Keratinocyte (primary cell): ENCODE measurements around the gene GJC1.

Source experiments
- EZH2 ChIP-seq: IDR thresholded peaks from one replicate; pipeline ENCODE4 v1.6.1; 2012; ENCODE audit warnings: inconsistent platforms, mild to moderate bottlenecking, low read length, moderate library complexity
- TF ChIP-seq, protein P1 (sequence below), 3 experiments: IDR thresholded peaks in 1 of 3; conservative IDR thresholded peaks in 1 of 3; optimal IDR thresholded peaks in 1 of 3; 2 replicates in 2 of 3; 3 replicates in 1 of 3; pipeline versions ENCODE3 to v1.5.1; 2011; ENCODE audit warnings: low read length in 3 of 3, mild to moderate bottlenecking in 3 of 3, moderate library complexity in 2 of 3, control low read depth in 1 of 3, inconsistent platforms in 1 of 3; ENCODE audit not compliant: insufficient read depth in 2 of 3; ENCODE audit errors: extremely low read depth in 1 of 3

DNA sequence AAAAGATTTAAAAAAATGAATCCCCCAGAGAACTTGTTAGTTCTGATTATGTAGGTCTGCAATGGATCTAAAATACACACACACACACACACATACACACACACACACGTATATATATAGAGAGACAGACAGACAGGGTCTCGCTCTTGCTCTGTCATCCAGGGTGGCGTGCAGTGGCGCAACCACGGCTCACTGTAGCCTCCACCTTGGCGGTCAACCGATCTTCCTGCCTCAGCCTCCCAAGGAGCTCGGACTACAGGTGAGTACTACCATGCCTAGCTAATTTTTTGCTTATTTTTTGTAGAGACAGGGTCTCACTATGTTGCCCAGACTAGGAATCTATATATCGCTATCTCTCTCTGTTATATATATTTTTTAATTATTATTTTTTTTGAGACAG is 33.4 kb downstream of the GJC1 start:
- TF ChIP-seq, protein P1, sequence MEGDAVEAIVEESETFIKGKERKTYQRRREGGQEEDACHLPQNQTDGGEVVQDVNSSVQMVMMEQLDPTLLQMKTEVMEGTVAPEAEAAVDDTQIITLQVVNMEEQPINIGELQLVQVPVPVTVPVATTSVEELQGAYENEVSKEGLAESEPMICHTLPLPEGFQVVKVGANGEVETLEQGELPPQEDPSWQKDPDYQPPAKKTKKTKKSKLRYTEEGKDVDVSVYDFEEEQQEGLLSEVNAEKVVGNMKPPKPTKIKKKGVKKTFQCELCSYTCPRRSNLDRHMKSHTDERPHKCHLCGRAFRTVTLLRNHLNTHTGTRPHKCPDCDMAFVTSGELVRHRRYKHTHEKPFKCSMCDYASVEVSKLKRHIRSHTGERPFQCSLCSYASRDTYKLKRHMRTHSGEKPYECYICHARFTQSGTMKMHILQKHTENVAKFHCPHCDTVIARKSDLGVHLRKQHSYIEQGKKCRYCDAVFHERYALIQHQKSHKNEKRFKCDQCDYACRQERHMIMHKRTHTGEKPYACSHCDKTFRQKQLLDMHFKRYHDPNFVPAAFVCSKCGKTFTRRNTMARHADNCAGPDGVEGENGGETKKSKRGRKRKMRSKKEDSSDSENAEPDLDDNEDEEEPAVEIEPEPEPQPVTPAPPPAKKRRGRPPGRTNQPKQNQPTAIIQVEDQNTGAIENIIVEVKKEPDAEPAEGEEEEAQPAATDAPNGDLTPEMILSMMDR (optimal IDR thresholded peaks at IDR 0.05 in 1 of 3, IDR thresholded peaks at IDR 0.05 in 1 of 3, conservative IDR thresholded peaks at IDR 0.05 in 1 of 3; ENCODE audit: extremely low read depth in 1 of 3, insufficient read depth in 2 of 3, low read length in 3 of 3) = no peak
- TF ChIP-seq EZH2 = no peak
